ENCODE results near the gene ALX3.
A peak's percentile ranks its signal among the peaks of the same experiment; 100 is the strongest.

The ALX3 gene

DNA sequence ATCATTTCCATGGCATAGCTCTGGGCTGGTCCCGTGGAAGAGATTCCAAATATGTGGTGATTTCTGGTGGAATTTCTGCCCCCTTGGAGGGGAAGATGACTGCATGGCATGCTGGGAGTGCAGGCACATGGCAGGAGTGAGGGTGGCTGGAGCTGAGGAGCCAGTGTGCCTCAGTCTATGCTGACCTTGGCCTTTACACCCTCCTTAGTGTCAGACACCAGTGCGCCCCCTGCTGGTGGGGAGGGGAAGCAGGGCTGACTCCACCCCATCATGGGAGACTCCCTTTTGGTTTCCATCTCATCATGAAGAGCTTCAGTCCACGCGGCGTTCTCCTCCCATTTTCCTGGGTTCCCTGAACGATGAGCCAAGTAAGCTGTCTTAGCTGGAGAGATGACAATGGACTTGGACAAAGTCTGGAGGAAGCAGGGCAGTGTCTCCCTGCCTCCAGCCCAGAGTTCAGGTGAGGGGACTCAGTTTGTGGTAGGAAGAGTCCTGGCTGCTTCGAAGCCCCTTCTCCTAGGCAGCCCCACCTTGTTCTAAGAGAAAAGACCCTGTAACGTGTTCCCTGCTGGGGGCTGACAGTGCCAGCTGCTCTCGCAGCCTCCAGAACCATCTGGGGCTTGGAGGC, 10.3 kb downstream of the ALX3 start:
- Histone ChIP-seq H3K9me3 (ENCODE audit: insufficient read depth, low read length) (no peaks in the 10 kb centered on the region), H3K36me3 (ENCODE audit: low read length) (peaks cover 2% of the 10 kb centered on the region; the same call in 1 of the 2 replicates), H3K4me3 (ENCODE audit: insufficient read depth, low read length, poor library complexity, severe bottlenecking) (no peak overlapping the region), H3K27ac (ENCODE audit: low read depth, low read length) (no peak overlapping the region), H2AFZ (ENCODE audit: low read depth, low read length, severe bottlenecking) (no peak overlapping the region), H3K79me2 (ENCODE audit: insufficient read depth, low read length) (no peaks in the 10 kb centered on the region), H3K27me3 (ENCODE audit: low read length) (no peaks in the 10 kb centered on the region), H3K9me2 (replicated peaks; ENCODE audit: insufficient read depth, low read length) (no peaks in the 10 kb centered on the region), H3K4me2 (ENCODE audit: low read depth, low read length, poor library complexity, severe bottlenecking) (no peak overlapping the region), H4K20me1 (ENCODE audit: low read depth, low read length) (no peaks in the 10 kb centered on the region), H3F3A (ENCODE audit: insufficient read depth) (no peaks in the 10 kb centered on the region), H3K9ac (ENCODE audit: low read length) (no peak overlapping the region)
- TF ChIP-seq EZH2phosphoT487 (conservative IDR thresholded peaks at IDR 0.05; ENCODE audit: low read length), result no peak
- peak; percentile 96 for TF ChIP-seq CTCF (IDR thresholded peaks at IDR 0.05; ENCODE audit: insufficient read depth, low read length, poor library complexity, severe bottlenecking)

DNA sequence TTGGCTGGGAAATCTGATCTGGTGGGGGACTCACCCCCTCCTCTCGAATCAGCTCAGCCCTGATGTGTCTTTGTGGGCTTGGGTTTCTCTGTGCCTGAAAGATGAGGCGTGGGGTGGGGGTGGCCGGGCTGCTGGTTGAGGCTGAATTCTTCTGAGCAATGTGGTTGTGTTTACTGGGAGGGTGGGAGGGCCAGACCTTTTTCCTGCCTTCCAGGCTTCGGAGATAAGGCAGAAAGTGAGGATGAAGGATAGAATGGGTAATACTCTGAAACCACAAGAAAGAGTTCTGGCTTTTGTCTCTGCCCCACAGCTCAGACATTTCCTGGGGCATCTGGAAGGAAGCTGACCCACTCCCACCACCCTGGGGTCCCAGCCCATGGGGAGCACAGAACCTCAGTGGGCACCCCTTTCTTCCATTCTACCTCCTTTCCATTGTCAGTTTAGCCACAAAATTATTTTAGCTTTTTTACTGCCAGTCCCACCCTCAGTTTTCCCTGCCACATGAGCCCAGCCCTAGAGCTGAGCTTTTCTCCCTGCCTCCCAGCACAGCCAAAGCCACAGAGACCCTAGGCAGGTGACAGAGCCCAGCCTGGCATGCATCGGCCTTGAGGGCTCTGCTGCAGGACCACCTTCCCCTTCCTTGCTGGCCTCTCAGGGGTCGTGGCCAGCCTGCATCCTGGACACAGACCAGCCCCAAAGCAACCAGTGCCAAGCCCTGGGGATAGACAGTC, 11.2 kb downstream of the ALX3 start:
- H3K27ac ChIP-seq (ENCODE audit: low read depth, low read length), result no peak overlapping the region
- H4K20me1 ChIP-seq (ENCODE audit: low read depth, low read length), result no peaks in the 10 kb centered on the region
- no peaks in the 10 kb centered on the region for H3F3A ChIP-seq (ENCODE audit: insufficient read depth)
- no peaks in the 10 kb centered on the region for H3K9me2 ChIP-seq (replicated peaks; ENCODE audit: insufficient read depth, low read length)
- peaks cover 8% of the 10 kb centered on the region for H3K36me3 ChIP-seq (ENCODE audit: low read length)
- no peaks in the 10 kb centered on the region for H3K79me2 ChIP-seq (ENCODE audit: insufficient read depth, low read length)
- no peaks in the 10 kb centered on the region for H3K27me3 ChIP-seq (ENCODE audit: low read length)
- H3K4me3 ChIP-seq (ENCODE audit: insufficient read depth, low read length, poor library complexity, severe bottlenecking), result no peak overlapping the region
- no peaks in the 10 kb centered on the region for H3K9me3 ChIP-seq (ENCODE audit: insufficient read depth, low read length)
- TF ChIP-seq EZH2phosphoT487 (conservative IDR thresholded peaks at IDR 0.05; ENCODE audit: low read length) (no peak), CTCF (IDR thresholded peaks at IDR 0.05; ENCODE audit: insufficient read depth, low read length, poor library complexity, severe bottlenecking) (no peak)
- no peak overlapping the region for H2AFZ ChIP-seq (ENCODE audit: low read depth, low read length, severe bottlenecking)
- no peak overlapping the region for H3K4me2 ChIP-seq (ENCODE audit: low read depth, low read length, poor library complexity, severe bottlenecking)
- no peak overlapping the region for H3K9ac ChIP-seq (ENCODE audit: low read length)

- Histone ChIP-seq H4K20me1 (ENCODE audit: low read depth, low read length) (no peaks in the 10 kb centered on the region), H3K27me3 (ENCODE audit: low read length) (no peaks in the 10 kb centered on the region), H3K4me2 (ENCODE audit: low read depth, low read length, poor library complexity, severe bottlenecking) (no peak overlapping the region), H3K9ac (ENCODE audit: low read length) (no peak overlapping the region), H3K79me2 (ENCODE audit: insufficient read depth, low read length) (no peaks in the 10 kb centered on the region), H3K9me2 (replicated peaks; ENCODE audit: insufficient read depth, low read length) (no peaks in the 10 kb centered on the region), H3K9me3 (ENCODE audit: insufficient read depth, low read length) (no peaks in the 10 kb centered on the region), H3K36me3 (ENCODE audit: low read length) (peaks cover 9% of the 10 kb centered on the region), H3K27ac (ENCODE audit: low read depth, low read length) (no peak overlapping the region), H3K4me3 (ENCODE audit: insufficient read depth, low read length, poor library complexity, severe bottlenecking) (no peak overlapping the region), H2AFZ (ENCODE audit: low read depth, low read length, severe bottlenecking) (no peak overlapping the region), H3F3A (ENCODE audit: insufficient read depth) (no peaks in the 10 kb centered on the region)
- TF ChIP-seq EZH2phosphoT487 (conservative IDR thresholded peaks at IDR 0.05; ENCODE audit: low read length), result no peak
- no peak for TF ChIP-seq CTCF (IDR thresholded peaks at IDR 0.05; ENCODE audit: insufficient read depth, low read length, poor library complexity, severe bottlenecking)
Observed at GRCh38 chr1:110058591-110058990, 11.9 kb downstream of the ALX3 start.

Measured in SU-DHL-6 (cell line).